Activated T-cell treated with anti-CD3 and anti-CD28 coated beads for 4 hours (primary cell): Measurements from ENCODE around the gene XRCC4.
"Not testable (repeated sequence)": the region's sequence is repeated elsewhere in the genome, so short reads cannot be mapped to it uniquely, and the experiment has no call there.

Source experiments
- DNase-seq: peaks from one replicate; pipeline ENCODE4 v3.0.0-alpha.2; 2020

Gene XRCC4

DNA sequence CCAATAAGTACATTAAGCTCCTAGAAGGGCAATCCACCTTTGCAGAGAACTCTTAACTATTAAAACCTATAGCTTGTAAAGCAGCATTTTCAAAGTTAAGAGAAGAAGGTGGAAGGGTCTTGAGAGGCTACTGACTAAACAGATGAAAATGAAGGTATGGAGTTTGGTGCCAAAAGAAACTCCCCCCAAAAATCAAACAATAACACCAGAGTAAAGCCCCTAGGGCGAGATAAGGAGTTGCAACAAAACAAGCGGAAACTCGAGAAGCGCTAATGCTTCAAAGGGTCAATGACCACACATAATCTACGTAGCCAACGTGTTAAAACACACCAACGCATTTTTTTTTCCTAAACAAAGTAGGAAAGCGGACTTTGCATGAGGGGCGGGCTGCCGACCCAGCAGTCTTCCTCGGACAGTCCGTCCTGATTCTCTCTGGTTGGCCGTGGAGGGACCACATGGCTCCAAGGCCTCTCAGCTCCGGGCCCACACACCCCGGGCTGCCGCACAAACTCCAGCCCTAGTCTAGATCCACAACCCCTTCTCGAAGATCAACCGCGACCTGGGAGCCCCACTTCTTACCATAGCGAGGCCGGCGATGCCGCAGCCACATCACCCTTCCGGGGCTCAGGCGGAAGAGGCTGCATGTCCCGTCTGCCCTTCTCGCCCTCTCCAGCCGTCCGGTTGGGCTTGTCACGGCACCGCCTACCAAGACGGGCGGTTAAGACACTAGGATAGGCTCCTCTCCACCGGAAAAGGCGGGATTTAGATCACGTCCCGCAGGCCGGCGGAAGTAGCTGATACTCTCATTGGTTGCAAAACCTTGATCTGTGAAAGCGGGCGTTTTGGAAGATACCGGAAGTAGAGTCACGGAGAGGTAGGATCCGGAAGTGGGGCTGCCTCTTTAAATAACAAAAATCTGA, at the start of gene XRCC4, which contains the start of gene TMEM167A:
XRCC4 (plus strand) TSS at position 806 of the 920 bp plus-strand sequence. CDS start 27,373 bp downstream, outside the sequence.
TMEM167A (minus strand) TSS at position 653 of the 920 bp plus-strand sequence; CDS start at position 582, 71 bp downstream.
- peak; percentile 86 for DNase-seq

DNA sequence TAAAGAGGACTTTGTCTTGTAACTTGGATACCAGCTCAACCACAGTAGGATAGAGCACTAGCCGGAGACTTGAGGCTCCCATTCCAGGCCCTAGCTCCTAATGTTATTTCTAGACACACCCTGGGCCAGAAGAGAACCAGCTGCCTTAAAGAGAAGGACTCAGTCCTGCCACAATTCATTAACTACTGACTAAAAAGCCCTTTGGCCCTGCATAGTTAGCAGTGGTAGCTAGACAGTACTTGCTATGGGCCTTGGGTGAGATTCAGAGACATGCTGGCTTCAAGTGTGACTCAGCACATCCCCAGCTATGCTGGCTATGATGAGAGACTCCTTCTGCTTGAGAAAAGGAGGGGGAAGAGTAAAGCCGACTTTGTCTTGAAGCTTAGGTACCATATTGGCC, 47.4 kb upstream of the XRCC4 start:
- DNase-seq, result no peak

DNA sequence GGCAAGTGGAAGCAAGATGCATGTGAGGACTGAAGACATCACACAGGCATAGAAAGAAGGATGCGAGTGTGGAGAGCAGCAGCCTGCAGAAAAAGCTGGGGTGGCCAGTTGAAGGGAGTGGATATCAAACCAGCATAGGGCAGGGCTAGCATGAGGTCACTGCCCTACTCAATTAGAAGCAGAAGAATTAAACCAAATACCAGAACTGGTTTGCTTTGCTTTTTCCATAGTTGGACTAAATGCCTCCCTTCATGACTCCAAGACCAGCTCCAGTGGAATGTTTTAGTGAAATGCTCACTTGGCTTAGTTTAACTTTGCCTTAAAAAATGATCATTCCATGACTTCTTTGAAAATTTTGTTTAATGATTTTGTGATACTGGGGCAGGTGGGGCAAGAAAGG, 46.0 kb upstream of the XRCC4 start:
- no peak for DNase-seq

DNA sequence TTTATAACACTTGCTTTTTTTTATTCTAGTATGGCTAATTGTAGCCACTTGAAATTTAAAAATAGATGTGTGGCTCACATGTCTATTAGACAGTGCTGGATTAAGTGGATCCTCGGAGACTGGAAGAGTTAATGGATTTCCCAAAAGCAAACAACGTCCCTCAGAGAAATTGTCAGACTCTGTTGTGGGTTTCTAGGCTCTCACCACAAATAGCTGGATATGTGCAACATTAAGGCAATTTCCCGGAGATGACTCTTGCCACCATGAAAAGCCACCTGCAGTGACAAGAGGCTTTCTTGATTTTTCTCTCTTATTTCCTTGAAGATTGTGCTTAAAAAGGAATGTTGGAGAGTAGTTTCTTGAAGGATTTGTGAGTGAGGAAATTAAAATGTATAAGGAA, 43.3 kb upstream of the XRCC4 start:
- DNase-seq, result no peak

DNA sequence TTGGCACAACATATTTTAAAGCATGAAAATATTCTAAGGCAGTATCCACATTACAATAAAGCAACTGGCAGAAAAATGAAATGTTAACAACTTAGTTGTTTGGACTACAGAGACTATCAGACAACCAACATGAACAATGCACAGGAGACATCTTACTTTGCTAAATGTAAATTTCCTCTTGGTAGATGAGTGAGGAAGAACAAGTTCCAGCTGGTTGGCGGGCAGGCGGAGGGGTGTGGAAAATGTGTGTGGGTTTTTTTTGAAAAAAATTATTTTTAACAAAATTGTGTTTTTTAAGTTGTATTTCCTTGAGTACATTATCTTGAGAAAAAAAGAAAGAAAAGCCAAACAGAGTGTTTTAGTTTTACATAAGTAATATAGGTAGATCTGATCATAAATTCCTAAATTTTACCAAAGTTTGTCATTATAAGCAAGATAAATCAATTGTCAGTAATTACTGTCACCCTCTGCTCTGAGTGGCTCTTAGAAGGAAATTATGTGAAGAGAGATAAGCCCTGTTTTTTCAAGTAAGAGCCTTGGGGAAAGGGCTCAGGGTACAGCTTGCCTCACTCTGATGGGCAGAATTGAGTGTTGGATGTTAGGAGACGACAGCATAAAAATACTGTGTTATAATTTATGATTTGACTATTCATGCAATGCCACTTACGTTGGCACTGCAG, 42.7 kb upstream of the XRCC4 start:
- no peak for DNase-seq

DNA sequence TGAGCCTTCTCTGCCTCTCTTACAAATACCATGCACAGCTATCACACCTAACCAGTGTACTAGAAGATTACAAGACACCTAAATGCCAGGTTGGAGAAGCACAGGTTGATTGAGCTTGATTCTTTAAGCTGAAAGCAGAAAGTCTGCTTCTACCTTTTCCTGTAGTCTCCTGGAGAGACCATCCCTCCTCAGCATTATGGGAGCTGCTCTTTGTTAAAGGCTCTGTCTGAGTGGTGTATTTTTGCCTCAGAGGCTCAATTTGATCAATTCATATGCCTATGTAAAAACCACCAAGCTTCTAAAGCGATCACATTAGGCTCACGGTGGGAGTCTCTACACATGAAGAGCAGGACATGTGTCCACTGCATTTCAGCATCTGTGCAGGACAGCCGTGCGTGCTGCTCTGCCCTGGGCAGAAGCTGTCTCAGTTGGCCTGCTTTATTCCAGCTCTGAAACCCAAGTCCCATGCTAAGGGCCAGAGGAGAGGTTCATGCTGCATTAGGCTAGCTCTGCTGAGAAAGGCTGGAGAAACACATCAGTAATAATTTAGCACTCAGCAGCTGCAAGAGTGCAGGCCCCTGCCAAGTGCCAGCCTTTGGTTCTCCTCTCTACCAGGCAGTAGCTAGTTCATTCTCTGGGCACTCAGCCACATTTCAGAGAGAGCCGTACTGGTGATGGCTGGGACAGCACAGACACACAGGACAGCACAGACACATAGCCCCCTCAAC, 41.8 kb upstream of the XRCC4 start:
- DNase-seq, result no peak

DNA sequence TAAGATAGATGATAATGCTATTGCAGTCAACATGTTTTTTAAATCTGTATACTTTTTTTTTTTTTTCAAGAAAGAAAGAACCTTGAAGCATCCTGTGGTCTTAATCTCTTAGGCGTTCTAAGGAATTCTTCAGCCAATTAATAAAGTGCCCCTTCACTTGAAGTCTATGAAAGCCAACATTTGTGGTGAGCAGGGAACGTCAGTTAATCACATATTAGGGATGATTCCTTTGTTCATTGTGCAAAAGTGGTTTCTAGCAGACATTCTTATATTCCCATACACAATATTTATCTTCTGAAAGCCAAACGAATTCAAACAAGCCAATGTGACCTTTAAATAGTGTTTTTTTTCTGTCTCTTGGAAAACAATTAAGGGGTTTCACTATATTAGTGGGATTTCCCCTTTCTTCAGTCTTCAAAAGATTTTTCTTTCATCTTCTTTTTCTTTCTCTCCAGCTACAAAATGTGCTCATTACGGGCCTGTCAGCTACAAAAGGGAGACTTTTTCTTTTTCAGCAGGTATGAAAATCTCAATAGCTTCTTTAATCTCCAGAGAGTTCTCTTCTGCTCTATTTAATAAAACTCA, 40.3 kb upstream of the XRCC4 start:
- no peak for DNase-seq

DNA sequence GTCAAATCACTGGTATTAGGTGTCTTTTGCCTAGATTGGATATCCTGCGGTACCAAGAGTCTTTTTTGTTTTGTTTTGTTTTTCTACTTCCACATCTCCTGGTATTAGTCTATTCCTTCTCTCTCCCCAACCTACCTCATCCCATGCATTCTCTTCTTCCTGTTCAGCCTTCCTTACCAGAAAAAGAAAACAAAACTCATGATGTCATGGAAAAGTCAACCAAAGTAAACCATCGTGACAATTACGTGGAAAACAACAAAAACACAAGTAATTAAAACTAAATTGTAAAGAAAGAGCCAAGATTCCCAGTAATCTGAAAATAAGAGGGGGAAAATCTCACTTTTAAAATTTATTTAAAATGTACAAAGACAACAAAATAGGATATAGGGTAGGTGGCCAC, 38.4 kb upstream of the XRCC4 start:
- no peak for DNase-seq

DNA sequence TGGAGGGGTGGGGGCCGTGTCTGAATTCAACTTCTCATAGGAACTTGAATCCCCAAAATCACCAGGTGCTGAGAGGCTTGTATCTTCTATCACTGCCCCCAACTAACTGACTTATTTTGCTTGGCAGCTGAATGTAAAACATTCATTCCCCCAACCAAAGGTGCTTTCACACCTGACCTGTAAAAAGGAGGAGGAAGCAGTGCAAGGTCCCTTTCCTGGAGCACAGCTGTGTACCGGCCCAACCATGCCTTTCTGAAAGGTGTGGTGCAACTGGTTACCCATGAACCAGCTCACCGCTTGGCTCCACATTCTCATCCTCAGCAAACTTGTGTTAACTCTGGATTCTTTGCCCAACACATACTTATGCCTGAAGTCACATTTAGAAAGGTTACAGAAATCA, 34.8 kb upstream of the XRCC4 start:
- no peak for DNase-seq

DNA sequence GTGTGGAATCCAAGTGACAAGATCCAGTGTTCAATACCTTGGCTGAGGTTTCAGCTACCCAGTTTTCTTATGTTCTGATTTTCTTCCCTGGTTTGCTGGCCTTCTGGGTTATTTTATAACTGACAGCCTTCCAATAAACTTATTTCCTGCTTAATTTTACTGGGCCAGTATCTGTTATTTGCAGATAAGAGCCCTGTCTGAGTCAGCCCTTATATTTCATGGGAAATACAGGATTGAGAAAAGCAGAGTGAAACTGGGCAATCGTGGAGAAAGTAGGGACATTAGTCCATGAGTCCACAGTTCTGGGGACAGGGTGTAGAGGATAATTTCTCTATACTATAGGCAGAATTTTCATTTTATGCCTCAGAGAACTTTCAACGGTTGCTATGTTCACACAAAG, 32.4 kb upstream of the XRCC4 start:
- no peak for DNase-seq

DNA sequence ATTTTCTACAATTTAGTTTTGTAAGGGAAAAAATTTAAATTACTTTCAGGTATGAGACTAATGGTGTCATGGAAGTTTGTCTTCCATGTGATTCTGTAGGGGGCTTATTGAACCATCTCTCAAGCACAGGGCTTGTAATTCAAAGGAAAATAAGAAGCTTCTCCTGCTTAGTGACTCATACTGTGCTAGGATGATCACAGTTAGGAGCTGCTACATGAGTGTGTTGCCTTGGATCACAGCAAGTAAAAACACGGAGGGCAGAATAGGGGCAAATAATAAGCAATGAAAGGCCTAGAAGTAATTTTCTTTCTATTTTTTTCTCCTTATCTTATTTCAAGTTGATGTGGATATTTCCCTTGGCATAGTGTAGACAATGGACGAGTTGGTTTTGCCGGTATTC, 29.1 kb upstream of the XRCC4 start:
- no peak for DNase-seq

DNA sequence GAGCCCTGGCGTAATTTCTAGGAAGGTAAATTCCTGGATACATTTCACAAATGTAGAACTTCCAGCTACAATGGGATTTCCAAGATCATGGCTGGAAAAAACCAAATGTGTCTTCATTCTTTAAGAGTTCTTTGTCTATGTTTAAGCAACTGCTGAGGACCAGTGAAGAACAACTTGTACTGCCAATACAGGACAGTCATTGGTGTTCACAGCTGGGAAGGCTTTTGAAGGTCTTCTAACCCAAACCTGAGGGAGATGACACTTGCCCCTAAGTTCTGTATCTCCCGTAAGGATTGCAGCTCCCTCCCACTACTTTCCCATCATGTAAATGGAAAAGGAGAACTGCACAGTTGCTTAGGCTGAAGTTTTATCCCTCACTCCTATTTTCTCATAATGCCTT, 28.5 kb upstream of the XRCC4 start:
- no peak for DNase-seq

DNA sequence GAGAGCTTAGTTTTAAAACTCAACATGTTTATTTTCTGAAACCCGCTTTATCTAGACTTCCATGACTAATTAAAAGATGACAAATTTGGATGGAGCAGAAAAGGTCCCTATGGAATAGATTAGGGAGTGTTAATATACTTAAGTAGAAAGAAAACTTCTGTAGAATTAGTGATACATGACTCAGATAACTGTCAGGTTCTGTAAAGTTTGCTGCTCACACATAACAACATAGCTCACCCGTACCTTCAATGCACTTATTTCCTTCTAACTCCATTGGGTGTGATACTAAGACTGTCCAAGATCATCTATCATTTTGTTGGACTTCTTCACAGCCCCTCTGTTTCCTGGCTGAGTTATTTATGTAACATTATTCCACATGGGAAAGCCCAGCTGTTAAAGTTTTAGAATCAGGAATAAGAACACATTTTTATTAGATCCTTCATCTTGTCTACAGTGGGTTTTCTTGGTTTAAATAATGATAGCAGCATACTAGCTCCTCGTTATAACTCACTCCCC, 27.9 kb upstream of the XRCC4 start:
- DNase-seq, result no peak

DNA sequence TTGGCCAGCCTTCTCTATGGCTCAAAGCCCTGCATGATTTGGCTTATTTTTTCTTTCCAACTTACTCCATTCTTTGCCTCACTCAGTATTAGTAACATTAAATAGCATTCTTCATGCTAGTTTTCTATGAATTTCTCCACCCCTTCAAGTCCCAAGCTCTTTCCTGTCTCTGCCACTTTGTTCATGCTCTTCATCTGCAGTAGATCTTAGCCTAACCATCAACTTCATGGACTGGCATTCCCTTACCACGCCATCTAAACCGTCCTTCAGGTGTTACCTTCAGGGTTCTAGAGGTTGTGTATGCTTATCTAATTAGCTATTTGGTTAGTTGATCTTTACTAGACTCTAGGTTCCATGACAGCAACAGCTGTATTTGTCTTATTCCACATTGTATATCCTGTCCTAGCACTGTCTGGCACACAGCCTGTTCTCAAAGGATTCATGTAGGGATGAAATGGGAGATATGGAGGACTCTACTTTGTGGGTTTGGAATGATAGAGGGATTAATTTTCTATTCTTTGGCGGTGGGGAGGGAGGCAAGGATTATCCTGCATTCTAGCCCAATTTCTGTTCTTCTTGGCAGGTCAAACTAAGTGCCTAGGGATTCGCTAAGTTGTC, 26.5 kb upstream of the XRCC4 start:
- no peak for DNase-seq

DNA sequence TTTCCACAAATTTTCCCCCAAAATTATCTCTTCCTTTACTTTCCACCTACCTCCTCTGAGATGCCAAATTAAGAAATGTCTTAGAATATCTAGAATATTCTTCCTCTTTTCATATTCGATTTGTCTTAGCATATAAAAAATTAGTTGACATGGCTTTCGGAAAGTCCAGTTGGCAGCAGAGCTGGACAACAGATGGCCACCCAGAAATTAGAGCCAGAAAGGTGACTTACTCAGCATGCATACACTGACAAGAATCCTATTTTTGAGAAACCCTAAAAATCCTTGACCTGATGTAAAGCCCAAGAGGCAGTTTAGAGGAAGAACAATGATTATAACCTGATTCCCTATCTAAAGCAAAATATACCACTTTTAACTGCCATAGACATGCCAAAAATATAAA, 22.2 kb upstream of the XRCC4 start:
- DNase-seq, result no peak

DNA sequence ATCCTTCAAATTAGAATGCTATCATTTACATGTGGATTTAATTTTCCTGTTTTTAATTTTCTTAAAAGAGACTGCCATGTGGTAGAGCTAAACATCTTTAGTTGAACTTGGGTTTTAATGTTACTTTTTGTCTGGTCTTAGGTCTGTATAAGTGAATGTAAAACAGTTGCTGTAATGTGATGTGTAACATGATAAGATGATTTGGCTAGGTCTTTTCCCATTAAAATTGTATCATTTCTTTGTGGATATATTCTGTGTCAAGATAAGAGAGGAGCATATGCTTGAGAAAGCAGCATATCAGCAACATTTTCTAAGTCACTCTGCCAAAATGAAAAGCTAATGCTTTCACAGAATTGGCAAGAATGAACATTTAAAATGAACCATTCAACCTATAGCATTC, 18.6 kb upstream of the XRCC4 start:
- no peak for DNase-seq

DNA sequence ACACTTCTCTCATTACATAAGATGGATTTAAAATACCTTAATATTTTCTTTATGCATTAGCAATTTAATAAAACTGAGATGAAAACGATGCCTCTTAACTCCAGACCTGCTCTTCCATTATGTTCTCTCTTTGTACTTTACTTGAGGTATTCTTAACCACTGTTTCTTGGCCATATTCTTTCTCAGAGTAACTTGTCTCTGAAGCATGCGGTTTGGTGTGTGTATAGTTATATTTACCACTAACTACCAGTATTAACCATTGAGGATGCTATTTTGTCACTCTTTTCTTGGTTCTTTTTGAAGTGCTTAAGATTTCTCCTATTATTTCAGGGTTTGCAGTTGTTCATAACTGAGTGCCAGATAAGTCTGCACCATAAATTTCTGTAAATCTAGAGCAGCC, 18.0 kb upstream of the XRCC4 start:
- no peak for DNase-seq

DNA sequence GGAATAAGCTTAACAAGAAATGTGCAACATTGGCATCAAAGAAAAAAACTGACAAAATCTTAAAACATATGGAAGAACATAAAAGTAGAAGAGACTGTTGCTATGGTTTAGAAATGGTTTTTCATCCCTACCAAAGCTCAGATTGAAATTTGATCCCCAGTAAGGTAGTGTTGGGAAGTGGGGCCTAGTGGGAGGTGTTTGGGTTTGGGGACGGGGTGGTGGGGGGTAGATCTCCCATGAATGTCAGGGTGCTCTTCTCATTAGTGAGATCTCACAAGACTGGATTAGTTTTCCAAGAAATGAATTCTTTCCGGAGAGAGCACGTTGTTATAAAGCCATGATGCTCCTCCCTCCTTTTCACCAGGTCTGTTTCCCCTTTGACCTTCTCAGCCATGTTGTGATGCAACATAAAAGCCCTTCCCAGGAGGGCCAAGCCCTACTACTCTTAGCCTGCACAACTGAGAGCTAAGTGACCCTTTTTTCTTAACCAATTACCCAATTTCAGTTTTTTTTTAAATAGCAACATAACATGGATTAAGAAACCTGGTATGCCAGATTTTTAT, 10.7 kb upstream of the XRCC4 start:
- DNase-seq, result no peak

DNA sequence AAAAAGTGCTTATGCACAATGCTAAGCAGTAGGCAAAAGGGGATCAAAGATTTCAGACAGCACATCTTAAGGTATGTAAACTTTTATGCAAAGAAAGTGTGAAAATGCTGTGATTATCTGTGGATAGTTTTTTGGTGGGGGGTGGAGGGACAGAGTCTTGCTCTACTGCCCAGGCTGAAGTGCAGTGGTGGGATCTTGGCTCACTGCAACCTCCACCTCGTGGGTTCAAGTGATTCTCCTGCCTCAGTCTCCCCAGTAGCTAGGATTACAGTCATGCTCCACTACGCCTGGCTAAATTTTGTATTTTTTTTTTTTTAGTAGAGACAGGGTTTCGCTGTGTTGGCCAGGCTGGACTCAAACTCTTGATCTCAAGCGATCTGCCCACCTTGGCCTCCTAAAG, 10.0 kb upstream of the XRCC4 start:
- DNase-seq, result not testable (repeated sequence)

DNA sequence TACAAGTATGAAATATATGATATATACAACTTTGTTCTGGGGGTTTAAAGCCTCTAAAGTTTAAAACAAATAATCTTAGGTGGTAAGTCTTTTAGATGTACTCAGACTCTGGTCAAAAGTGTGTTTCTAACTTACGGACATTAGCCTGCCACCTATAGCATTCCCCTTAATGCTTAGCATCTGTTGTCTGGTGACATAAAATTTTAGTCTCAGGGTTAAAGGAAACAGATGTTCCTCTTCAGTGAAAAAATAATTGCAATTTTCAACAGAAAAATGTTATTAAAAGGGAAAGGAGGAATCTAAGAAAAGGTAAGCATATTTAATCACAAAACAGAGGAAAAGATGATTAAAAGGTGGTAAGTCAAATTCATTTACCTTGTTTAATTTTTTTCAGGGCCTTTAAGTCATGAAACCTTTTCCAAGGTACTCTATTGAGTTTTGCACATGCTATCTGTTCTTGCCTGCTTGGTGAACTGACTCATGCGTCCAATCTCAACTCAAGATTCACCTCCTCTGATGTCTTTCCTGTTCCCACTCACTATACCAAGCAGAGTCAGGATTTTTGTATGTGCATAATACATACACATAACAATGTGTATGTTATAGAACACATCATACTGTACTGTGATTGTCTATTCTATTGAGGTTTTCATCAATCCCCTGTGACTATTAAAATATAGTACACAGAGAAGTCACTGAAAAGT, 8.1 kb upstream of the XRCC4 start:
- DNase-seq, result no peak

DNA sequence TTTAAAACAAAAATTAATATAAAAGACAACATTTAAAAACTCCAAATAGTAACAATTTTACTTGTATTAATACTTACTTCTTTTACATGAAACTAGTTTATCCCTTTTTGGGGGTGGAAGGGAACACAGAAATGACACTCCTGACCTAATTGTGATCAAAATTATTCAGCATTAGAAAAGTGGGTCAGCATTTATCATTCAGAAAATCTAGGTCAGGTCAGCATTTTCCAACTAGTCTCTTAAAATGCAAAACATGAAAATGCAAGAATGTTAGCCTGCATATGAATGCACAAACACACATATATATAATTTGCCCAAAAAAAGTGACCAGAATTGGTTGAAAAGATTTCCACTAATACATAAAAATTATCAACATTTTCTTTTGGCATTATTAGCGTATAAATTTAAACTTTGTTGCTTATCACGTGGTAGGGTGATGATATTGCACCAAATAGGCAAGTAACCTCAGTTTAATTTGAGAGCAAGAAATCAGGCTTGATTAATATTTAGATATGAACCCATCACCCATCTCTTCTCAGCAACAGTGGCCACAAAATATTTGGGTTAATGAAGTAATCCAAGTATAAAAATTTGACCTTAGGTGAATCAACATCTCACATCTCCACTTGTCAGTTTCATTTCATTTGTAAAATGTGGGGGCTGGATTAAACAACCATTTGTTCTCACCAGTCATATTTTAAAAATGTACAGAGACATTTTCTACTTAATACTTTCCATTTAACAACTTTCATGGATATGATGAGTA, 5.9 kb upstream of the XRCC4 start:
- no peak for DNase-seq
